GM23338 (cell line): ENCODE data around the gene TRAF3. TPM values are rescaled to one million over a fixed set of nuclear protein-coding genes. Genes with fewer than 3 reads are reported as not detected.

Experiments
- ATAC-seq: fragments of 200-7000 bp; cut with Tn5 transposase; 3 replicates; pipeline ENCODE4 v1.9.1; 2020
- DNase-seq: peaks from one replicate; pipeline ENCODE4 v3.0.0-alpha.2; 2015; ENCODE audit warnings: low spot score
- H2AFZ ChIP-seq: fragments of 200-600 bp; sonication (generic); 2 replicates; pipeline ENCODE4 v1.8.0; 2016; ENCODE audit warnings: antibody characterized with exemption, mild to moderate bottlenecking, moderate library complexity
- H3F3A ChIP-seq: fragments of 200-600 bp; sonication (generic); replicated peaks from 2 replicates; pipeline ENCODE4 v1.8.0; 2017; ENCODE audit warnings: antibody characterized with exemption, mixed run types, low read depth
- H3K27ac ChIP-seq: fragments of 200-600 bp; sonication (generic); 2 replicates; pipeline ENCODE4 v1.6.1; 2016; ENCODE audit warnings: low read depth
- H3K27me3 ChIP-seq: fragments of 200-600 bp; sonication (generic); 2 replicates; pipeline ENCODE4 v1.8.0; 2016; ENCODE audit warnings: mild to moderate bottlenecking, mixed run types, moderate library complexity; ENCODE audit not compliant: insufficient read depth
- H3K36me3 ChIP-seq: fragments of 200-600 bp; sonication (generic); 2 replicates; pipeline ENCODE4 v1.8.0; 2016; ENCODE audit warnings: mild to moderate bottlenecking; ENCODE audit not compliant: insufficient read depth
- H3K4me1 ChIP-seq: fragments of 200-600 bp; sonication (generic); 2 replicates; pipeline ENCODE4 v1.8.0; 2016; ENCODE audit warnings: mild to moderate bottlenecking, moderate library complexity; ENCODE audit not compliant: insufficient read depth
- H3K4me2 ChIP-seq: fragments of 200-600 bp; sonication (generic); 2 replicates; pipeline ENCODE4 v1.7.1; 2017; ENCODE audit warnings: mixed run types
- H3K4me3 ChIP-seq: fragments of 200-600 bp; sonication (generic); 2 replicates; pipeline ENCODE4 v1.6.1; 2016; ENCODE audit warnings: mixed run types
- H3K79me2 ChIP-seq: fragments of 200-600 bp; sonication (generic); replicated peaks from 2 replicates; pipeline ENCODE4 v1.8.0; 2017; ENCODE audit warnings: mild to moderate bottlenecking; ENCODE audit not compliant: insufficient read depth
- H3K9me2 ChIP-seq: fragments of 200-600 bp; sonication (generic); 2 replicates; pipeline ENCODE4 v1.8.0; 2017; ENCODE audit not compliant: insufficient read depth
- H4K20me1 ChIP-seq: fragments of 200-600 bp; sonication (generic); replicated peaks from 2 replicates; pipeline ENCODE4 v1.8.0; 2017; ENCODE audit warnings: mild to moderate bottlenecking; ENCODE audit not compliant: insufficient read depth
- H3K27ac Mint-ChIP-seq: 2 replicates; pipeline ENCODE4 v1.8.0; 2020; ENCODE audit warnings: inconsistent platforms, mild to moderate bottlenecking, moderate library complexity, mixed read lengths
- H3K27me3 Mint-ChIP-seq: 3 replicates; pipeline ENCODE4 v1.8.0; 2022; ENCODE audit warnings: low read depth, mild to moderate bottlenecking, moderate library complexity, mixed read lengths, inconsistent platforms; ENCODE audit not compliant: insufficient read depth, poor library complexity
- H3K36me3 Mint-ChIP-seq: 3 replicates; pipeline ENCODE4 v1.8.0; 2021; ENCODE audit warnings: low read depth, mild to moderate bottlenecking, inconsistent platforms, moderate library complexity, mixed read lengths
- H3K4me1 Mint-ChIP-seq: 3 replicates; pipeline ENCODE4 v1.8.0; 2020; ENCODE audit warnings: mild to moderate bottlenecking, inconsistent platforms, mixed read lengths
- H3K4me3 Mint-ChIP-seq: 3 replicates; pipeline ENCODE4 v1.8.0; 2021; ENCODE audit warnings: moderate library complexity, mild to moderate bottlenecking, inconsistent platforms, mixed read lengths
- H3K9me3 Mint-ChIP-seq: 3 replicates; pipeline ENCODE4 v1.8.0; 2020; ENCODE audit warnings: moderate library complexity, mild to moderate bottlenecking, inconsistent platforms, mixed read lengths
- CREB1 ChIP-seq: fragments of 250-450 bp; sonication (Bioruptor Pico); IDR thresholded peaks from 2 replicates; pipeline ENCODE4 v1.5.0; 2020; ENCODE audit warnings: low read depth, mild to moderate bottlenecking, moderate library complexity
- EZH2 ChIP-seq: fragments of 200-600 bp; sonication (generic); IDR thresholded peaks from one replicate; pipeline ENCODE4 v1.8.0; 2017; ENCODE audit warnings: antibody characterized with exemption, mild to moderate bottlenecking, low read depth; ENCODE audit not compliant: unreplicated experiment
- EZH2phosphoT487 ChIP-seq: fragments of 200-600 bp; sonication (generic); IDR thresholded peaks from one replicate; pipeline ENCODE4 v1.8.1; 2018; ENCODE audit warnings: antibody characterized with exemption; ENCODE audit not compliant: unreplicated experiment
- JUNB ChIP-seq: IDR thresholded peaks from one replicate; pipeline ENCODE4 v1.6.1; 2016; ENCODE audit warnings: antibody characterized with exemption; ENCODE audit not compliant: unreplicated experiment
- NANOG ChIP-seq: IDR thresholded peaks from 2 replicates; pipeline ENCODE4 v1.6.1; 2016; ENCODE audit warnings: antibody characterized with exemption, borderline replicate concordance
- POLR2AphosphoS5 ChIP-seq: IDR thresholded peaks from 2 replicates; pipeline ENCODE4 v1.6.1; 2016; ENCODE audit warnings: antibody characterized with exemption, low read depth
- STAT1 ChIP-seq: IDR thresholded peaks from one replicate; pipeline ENCODE4 v1.6.1; 2016; ENCODE audit warnings: antibody characterized with exemption; ENCODE audit not compliant: unreplicated experiment
- polyA plus RNA-seq: library from polyadenylated mRNA; unstranded; fragments of >200 nt; fragmentation: Nextera tagmentation; extraction: Ambion mirVana; gene quantifications from 2 replicates; pipeline ENCODE4 v1.2.1, GENCODE V29; 2016
- total RNA-seq: library from RNA; depleted of rRNA; stranded (reverse); fragments of >200 nt; shearing (Covaris generic); gene quantifications from 2 replicates; pipeline ENCODE4 v1.2.3, GENCODE V29; 2014
- TF ChIP-seq, protein P1 (sequence below), 2 experiments: fragments of 200-600 bp in 1 of 2; sonication (generic) in 1 of 2; conservative IDR thresholded peaks; 2 replicates each; pipeline versions ENCODE4 v1.5.1 to v1.6.1; 2016 to 2017; ENCODE audit warnings: antibody characterized with exemption in 2 of 2, low read depth in 2 of 2, mild to moderate bottlenecking in 2 of 2, moderate library complexity in 1 of 2
- TF ChIP-seq, protein P2 (sequence below): IDR thresholded peaks from one replicate; pipeline ENCODE4 v1.6.1; 2018; ENCODE audit warnings: antibody characterized with exemption; ENCODE audit not compliant: unreplicated experiment
- TF ChIP-seq, protein P3 (sequence below): fragments of 250-450 bp; sonication (Bioruptor Pico); IDR thresholded peaks from 2 replicates; pipeline ENCODE4 v1.5.0; 2020; ENCODE audit warnings: mild to moderate bottlenecking, moderate library complexity

The TRAF3 gene
- total and polyA plus RNA-seq, 2 experiments from 2014 or later = 3.7 to 9.3 TPM

DNA sequence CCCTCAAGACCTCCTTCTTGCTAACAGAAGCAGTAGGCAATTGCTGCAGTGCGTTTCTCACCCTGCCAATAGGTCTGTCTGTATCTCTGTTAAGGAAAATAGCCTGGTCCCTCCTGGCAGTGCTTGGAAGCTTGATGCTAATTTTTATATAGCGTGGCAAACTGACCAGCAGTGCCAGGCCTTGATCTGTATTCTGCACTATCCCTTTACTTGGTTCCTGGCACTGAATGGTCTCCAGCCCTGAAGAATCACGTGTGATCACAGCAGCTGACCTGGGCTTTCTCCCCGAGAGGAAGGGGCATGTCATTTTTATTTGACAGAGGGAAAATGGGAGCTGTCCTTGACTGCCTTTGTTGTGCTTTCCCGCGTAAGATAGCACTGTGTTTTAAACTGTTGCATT lies 48.7 kb upstream of the TRAF3 start (continued):
- TF ChIP-seq, protein P1, sequence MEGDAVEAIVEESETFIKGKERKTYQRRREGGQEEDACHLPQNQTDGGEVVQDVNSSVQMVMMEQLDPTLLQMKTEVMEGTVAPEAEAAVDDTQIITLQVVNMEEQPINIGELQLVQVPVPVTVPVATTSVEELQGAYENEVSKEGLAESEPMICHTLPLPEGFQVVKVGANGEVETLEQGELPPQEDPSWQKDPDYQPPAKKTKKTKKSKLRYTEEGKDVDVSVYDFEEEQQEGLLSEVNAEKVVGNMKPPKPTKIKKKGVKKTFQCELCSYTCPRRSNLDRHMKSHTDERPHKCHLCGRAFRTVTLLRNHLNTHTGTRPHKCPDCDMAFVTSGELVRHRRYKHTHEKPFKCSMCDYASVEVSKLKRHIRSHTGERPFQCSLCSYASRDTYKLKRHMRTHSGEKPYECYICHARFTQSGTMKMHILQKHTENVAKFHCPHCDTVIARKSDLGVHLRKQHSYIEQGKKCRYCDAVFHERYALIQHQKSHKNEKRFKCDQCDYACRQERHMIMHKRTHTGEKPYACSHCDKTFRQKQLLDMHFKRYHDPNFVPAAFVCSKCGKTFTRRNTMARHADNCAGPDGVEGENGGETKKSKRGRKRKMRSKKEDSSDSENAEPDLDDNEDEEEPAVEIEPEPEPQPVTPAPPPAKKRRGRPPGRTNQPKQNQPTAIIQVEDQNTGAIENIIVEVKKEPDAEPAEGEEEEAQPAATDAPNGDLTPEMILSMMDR (conservative IDR thresholded peaks at IDR 0.05; ENCODE audit: low read depth in 2 of 2) = no peak
- TF ChIP-seq JUNB = no peak
- no peak for TF ChIP-seq POLR2AphosphoS5
- no peak for TF ChIP-seq NANOG
- no peak for TF ChIP-seq STAT1

DNA sequence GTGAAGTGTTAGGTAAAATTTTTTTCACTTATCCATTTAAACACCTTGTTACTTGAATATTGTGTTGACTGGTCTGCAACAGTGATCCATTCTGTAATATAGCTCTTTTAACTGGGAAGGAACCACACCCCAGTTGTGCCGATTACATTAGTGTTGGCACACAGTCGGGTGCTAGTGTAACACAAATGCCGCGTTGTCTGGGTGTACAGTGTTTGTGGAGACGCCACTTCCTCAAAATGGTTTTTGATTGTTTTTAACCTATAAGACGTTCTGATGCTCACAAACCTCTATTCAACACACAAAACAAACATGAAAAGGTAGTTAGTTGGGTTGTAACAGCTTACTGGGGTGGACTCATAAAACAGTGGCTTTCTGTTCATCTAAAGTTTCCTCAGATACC lies 48.0 kb upstream of the TRAF3 start:
- Histone ChIP-seq H3K36me3 (no peaks in the 10 kb centered on the region), H3K4me3 (no peak overlapping the region), H2AFZ (no peak overlapping the region), H3K9me2 (no peaks in the 10 kb centered on the region), H3K27ac (no peak overlapping the region), H3K4me1 (peaks cover 9% of the 10 kb centered on the region; the same call in 1 of the 2 replicates), H4K20me1 (no peaks in the 10 kb centered on the region; the same call in 1 of the 2 replicates), H3K4me2 (no peak overlapping the region), H3K79me2 (no peaks in the 10 kb centered on the region), H3K27me3 (no peaks in the 10 kb centered on the region), H3F3A (no peaks in the 10 kb centered on the region)
- H3K27ac Mint-ChIP-seq = no peak overlapping the region
- ATAC-seq (no peak), DNase-seq (no peak)
- H3K4me1 Mint-ChIP-seq = peaks cover 2% of the 10 kb centered on the region; the same call in 2 of the 3 replicates
- H3K36me3 Mint-ChIP-seq = peaks cover 35% of the 10 kb centered on the region
- H3K4me3 Mint-ChIP-seq = no peak overlapping the region
- H3K27me3 Mint-ChIP-seq = peaks cover 7% of the 10 kb centered on the region
- H3K9me3 Mint-ChIP-seq = no peaks in the 10 kb centered on the region
- TF ChIP-seq EZH2phosphoT487 = no peak
- no peak for TF ChIP-seq EZH2
- TF ChIP-seq, protein P2, sequence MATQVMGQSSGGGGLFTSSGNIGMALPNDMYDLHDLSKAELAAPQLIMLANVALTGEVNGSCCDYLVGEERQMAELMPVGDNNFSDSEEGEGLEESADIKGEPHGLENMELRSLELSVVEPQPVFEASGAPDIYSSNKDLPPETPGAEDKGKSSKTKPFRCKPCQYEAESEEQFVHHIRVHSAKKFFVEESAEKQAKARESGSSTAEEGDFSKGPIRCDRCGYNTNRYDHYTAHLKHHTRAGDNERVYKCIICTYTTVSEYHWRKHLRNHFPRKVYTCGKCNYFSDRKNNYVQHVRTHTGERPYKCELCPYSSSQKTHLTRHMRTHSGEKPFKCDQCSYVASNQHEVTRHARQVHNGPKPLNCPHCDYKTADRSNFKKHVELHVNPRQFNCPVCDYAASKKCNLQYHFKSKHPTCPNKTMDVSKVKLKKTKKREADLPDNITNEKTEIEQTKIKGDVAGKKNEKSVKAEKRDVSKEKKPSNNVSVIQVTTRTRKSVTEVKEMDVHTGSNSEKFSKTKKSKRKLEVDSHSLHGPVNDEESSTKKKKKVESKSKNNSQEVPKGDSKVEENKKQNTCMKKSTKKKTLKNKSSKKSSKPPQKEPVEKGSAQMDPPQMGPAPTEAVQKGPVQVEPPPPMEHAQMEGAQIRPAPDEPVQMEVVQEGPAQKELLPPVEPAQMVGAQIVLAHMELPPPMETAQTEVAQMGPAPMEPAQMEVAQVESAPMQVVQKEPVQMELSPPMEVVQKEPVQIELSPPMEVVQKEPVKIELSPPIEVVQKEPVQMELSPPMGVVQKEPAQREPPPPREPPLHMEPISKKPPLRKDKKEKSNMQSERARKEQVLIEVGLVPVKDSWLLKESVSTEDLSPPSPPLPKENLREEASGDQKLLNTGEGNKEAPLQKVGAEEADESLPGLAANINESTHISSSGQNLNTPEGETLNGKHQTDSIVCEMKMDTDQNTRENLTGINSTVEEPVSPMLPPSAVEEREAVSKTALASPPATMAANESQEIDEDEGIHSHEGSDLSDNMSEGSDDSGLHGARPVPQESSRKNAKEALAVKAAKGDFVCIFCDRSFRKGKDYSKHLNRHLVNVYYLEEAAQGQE = no peak
- TF ChIP-seq, protein P3, sequence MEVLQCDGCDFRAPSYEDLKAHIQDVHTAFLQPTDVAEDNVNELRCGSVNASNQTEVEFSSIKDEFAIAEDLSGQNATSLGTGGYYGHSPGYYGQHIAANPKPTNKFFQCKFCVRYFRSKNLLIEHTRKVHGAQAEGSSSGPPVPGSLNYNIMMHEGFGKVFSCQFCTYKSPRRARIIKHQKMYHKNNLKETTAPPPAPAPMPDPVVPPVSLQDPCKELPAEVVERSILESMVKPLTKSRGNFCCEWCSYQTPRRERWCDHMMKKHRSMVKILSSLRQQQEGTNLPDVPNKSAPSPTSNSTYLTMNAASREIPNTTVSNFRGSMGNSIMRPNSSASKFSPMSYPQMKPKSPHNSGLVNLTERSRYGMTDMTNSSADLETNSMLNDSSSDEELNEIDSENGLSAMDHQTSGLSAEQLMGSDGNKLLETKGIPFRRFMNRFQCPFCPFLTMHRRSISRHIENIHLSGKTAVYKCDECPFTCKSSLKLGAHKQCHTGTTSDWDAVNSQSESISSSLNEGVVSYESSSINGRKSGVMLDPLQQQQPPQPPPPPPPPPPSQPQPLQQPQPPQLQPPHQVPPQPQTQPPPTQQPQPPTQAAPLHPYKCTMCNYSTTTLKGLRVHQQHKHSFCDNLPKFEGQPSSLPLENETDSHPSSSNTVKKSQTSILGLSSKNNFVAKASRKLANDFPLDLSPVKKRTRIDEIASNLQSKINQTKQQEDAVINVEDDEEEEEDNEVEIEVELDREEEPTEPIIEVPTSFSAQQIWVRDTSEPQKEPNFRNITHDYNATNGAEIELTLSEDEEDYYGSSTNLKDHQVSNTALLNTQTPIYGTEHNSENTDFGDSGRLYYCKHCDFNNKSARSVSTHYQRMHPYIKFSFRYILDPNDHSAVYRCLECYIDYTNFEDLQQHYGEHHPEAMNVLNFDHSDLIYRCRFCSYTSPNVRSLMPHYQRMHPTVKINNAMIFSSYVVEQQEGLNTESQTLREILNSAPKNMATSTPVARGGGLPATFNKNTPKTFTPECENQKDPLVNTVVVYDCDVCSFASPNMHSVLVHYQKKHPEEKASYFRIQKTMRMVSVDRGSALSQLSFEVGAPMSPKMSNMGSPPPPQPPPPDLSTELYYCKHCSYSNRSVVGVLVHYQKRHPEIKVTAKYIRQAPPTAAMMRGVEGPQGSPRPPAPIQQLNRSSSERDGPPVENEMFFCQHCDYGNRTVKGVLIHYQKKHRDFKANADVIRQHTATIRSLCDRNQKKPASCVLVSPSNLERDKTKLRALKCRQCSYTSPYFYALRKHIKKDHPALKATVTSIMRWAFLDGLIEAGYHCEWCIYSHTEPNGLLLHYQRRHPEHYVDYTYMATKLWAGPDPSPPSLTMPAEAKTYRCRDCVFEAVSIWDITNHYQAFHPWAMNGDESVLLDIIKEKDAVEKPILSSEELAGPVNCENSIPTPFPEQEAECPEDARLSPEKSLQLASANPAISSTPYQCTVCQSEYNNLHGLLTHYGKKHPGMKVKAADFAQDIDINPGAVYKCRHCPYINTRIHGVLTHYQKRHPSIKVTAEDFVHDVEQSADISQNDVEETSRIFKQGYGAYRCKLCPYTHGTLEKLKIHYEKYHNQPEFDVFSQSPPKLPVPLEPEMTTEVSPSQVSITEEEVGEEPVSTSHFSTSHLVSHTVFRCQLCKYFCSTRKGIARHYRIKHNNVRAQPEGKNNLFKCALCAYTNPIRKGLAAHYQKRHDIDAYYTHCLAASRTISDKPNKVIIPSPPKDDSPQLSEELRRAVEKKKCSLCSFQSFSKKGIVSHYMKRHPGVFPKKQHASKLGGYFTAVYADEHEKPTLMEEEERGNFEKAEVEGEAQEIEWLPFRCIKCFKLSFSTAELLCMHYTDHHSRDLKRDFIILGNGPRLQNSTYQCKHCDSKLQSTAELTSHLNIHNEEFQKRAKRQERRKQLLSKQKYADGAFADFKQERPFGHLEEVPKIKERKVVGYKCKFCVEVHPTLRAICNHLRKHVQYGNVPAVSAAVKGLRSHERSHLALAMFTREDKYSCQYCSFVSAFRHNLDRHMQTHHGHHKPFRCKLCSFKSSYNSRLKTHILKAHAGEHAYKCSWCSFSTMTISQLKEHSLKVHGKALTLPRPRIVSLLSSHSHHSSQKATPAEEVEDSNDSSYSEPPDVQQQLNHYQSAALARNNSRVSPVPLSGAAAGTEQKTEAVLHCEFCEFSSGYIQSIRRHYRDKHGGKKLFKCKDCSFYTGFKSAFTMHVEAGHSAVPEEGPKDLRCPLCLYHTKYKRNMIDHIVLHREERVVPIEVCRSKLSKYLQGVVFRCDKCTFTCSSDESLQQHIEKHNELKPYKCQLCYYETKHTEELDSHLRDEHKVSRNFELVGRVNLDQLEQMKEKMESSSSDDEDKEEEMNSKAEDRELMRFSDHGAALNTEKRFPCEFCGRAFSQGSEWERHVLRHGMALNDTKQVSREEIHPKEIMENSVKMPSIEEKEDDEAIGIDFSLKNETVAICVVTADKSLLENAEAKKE = no peak
- TF ChIP-seq, protein P1 (conservative IDR thresholded peaks at IDR 0.05; ENCODE audit: low read depth in 2 of 2) = no peak
- no peak for TF ChIP-seq CREB1 (CRISPR knock-in tag)
- TF ChIP-seq NANOG = no peak
